Measurements from ENCODE around the gene PRR29. TPM values are rescaled to one million over a fixed set of nuclear protein-coding genes. Genes with fewer than 3 reads are reported as not detected.

PRR29 gene
- total and polyA plus RNA-seq, 2 donors (not counting 1 experiment from before 2014, with no cell fraction given) = 0.02 to 0.17 TPM

GRCh38 chr17:64053101-64053500 is 55.0 kb downstream of the PRR29 start:
- H4K20me1 ChIP-seq (ENCODE audit: control insufficient read depth, extremely low read depth, insufficient read depth, low read length) = no peaks in the 10 kb centered on the region
- H3K36me3 ChIP-seq (ENCODE audit: control insufficient read depth, insufficient read depth, low read length) = peaks cover 2% of the 10 kb centered on the region
- H3K4me1 ChIP-seq (ENCODE audit: control insufficient read depth, extremely low read depth, insufficient read depth, low read length) = no peaks in the 10 kb centered on the region
- H3K79me2 ChIP-seq (ENCODE audit: control insufficient read depth, insufficient read depth, low read length) = no peaks in the 10 kb centered on the region
- no peak overlapping the region for H3K4me3 ChIP-seq (replicated peaks in 1 of 4; ENCODE audit: control extremely low read depth in 1 of 4, insufficient read depth in 1 of 4, low read depth in 3 of 4, low read length in 4 of 4)
- DNase-seq (ENCODE audit: low read depth in 2 of 2) = no peak
- no peak overlapping the region for H3K4me2 ChIP-seq (ENCODE audit: extremely low read depth, insufficient read depth, low read length)
- H3K27ac ChIP-seq (ENCODE audit: insufficient read depth, low read length) = no peak overlapping the region
- TF ChIP-seq EZH2 (IDR thresholded peaks at IDR 0.05; ENCODE audit: low read length, missing control alignments) = no peak
- TF ChIP-seq CTCF (conservative IDR thresholded peaks at IDR 0.05 in 1 of 2, IDR thresholded peaks at IDR 0.05 in 1 of 2; ENCODE audit: low read depth in 1 of 2, low read length in 2 of 2) = no peak
- no peak overlapping the region for H3K9ac ChIP-seq (ENCODE audit: insufficient read depth, low read length)
- H3K9me3 ChIP-seq (ENCODE audit: control insufficient read depth, insufficient read depth, low read depth, low read length) = no peaks in the 10 kb centered on the region
- no peak overlapping the region for H2AFZ ChIP-seq (ENCODE audit: low read length)
- no peaks in the 10 kb centered on the region for H3K27me3 ChIP-seq (ENCODE audit: control insufficient read depth, insufficient read depth, low read length)

Other genes with a start within 250 kb of the PRR29 start
- gene CCDC47, start 224.8 kb upstream of the PRR29 start, total RNA-seq = 64.5 and 65.6 TPM in 2 replicates
- 72.3 and 83.2 TPM in 2 replicates for gene CCDC47, start 224.8 kb upstream of the PRR29 start, polyA plus RNA-seq
- gene DDX42, start 224.2 kb upstream of the PRR29 start, total RNA-seq = 53.4 and 61.8 TPM in 2 replicates
- 67.0 and 81.5 TPM in 2 replicates for gene DDX42, start 224.2 kb upstream of the PRR29 start, polyA plus RNA-seq
- 61.9 and 66.9 TPM in 2 replicates for gene PSMC5, start 170.9 kb upstream of the PRR29 start, total RNA-seq
- 216 and 276 TPM in 2 replicates for gene PSMC5, start 170.9 kb upstream of the PRR29 start, polyA plus RNA-seq
- 61.8 and 86.5 TPM in 2 replicates for gene FTSJ3, start 170.7 kb upstream of the PRR29 start, total RNA-seq
- gene FTSJ3, start 170.7 kb upstream of the PRR29 start, polyA plus RNA-seq = 37.8 and 62.2 TPM in 2 replicates
- 87.0 and 94.5 TPM in 2 replicates for gene SMARCD2, start 155.7 kb upstream of the PRR29 start, total RNA-seq
- 51.1 and 57.9 TPM in 2 replicates for gene SMARCD2, start 155.7 kb upstream of the PRR29 start, polyA plus RNA-seq
- gene CSH2, start 124.7 kb upstream of the PRR29 start, total RNA-seq = not detected in 2 replicates
- gene CSH2, start 124.7 kb upstream of the PRR29 start, polyA plus RNA-seq = not detected in 2 replicates
- not detected in 2 replicates for gene GH2, start 116.4 kb upstream of the PRR29 start, total RNA-seq
- not detected in 2 replicates for gene GH2, start 116.4 kb upstream of the PRR29 start, polyA plus RNA-seq
- gene CSH1, start 101.8 kb upstream of the PRR29 start, total RNA-seq = not detected in 2 replicates
- not detected in 2 replicates for gene CSH1, start 101.8 kb upstream of the PRR29 start, polyA plus RNA-seq
- not detected in 2 replicates for gene CSHL1, start 87.1 kb upstream of the PRR29 start, total RNA-seq
- not detected in 2 replicates for gene CSHL1, start 87.1 kb upstream of the PRR29 start, polyA plus RNA-seq
- gene GH1, start 79.5 kb upstream of the PRR29 start, total RNA-seq = not detected in 2 replicates
- not detected in 2 replicates for gene GH1, start 79.5 kb upstream of the PRR29 start, polyA plus RNA-seq
- gene CD79B, start 66.0 kb upstream of the PRR29 start, total RNA-seq = 0.17 and 0.26 TPM in 2 replicates
- 0.72 TPM in 1 of 2 replicates, not detected in the other for gene CD79B, start 66.0 kb upstream of the PRR29 start, polyA plus RNA-seq
- gene SCN4A, start 25.4 kb upstream of the PRR29 start, total RNA-seq = under 0.01 and 0.83 TPM in 2 replicates
- gene SCN4A, start 25.4 kb upstream of the PRR29 start, polyA plus RNA-seq = not detected in 2 replicates
- gene ICAM2, start 22.3 kb downstream of the PRR29 start, total RNA-seq = 2.6 and 3.5 TPM in 2 replicates
- 0.45 and 1.1 TPM in 2 replicates for gene ICAM2, start 22.3 kb downstream of the PRR29 start, polyA plus RNA-seq
- 11.7 and 13.9 TPM in 2 replicates for gene ERN1, start 131.8 kb downstream of the PRR29 start, total RNA-seq
- gene ERN1, start 131.8 kb downstream of the PRR29 start, polyA plus RNA-seq = 3.3 and 3.4 TPM in 2 replicates

Measured in fibroblast of lung (primary cell).